Fibroblast of lung (primary cell): ENCODE measurements around the gene C1QTNF3. TPM values are rescaled to one million over a fixed set of nuclear protein-coding genes. Genes with fewer than 3 reads are reported as not detected.
A peak's percentile ranks its signal among the peaks of the same experiment; 100 is the strongest.
"Not testable (repeated sequence)": the region's sequence is repeated elsewhere in the genome, so short reads cannot be mapped to it uniquely, and the experiment has no call there.

Source experiments
- DNase-seq, 2 donors: peaks; one replicate each; pipeline versions ENCODE4 v3.0.0 to v3.0.0-alpha.2; 2010; ENCODE audit warnings: low read depth in 2 of 2
- H2AFZ ChIP-seq: 2 replicates; pipeline ENCODE4 v1.5.1; 2012; ENCODE audit warnings: low read length, control low read depth, inconsistent platforms
- H3K27ac ChIP-seq: 2 replicates; pipeline ENCODE4 v1.5.1; 2011; ENCODE audit warnings: low read length, control low read depth; ENCODE audit not compliant: insufficient read depth
- H3K27me3 ChIP-seq: 2 replicates; pipeline ENCODE4 v1.5.1; 2011; ENCODE audit warnings: mild to moderate bottlenecking, low read length; ENCODE audit not compliant: control insufficient read depth, insufficient read depth
- H3K36me3 ChIP-seq: 2 replicates; pipeline ENCODE4 v1.5.1; 2011; ENCODE audit warnings: low read length; ENCODE audit not compliant: control insufficient read depth, insufficient read depth
- H3K4me1 ChIP-seq: 2 replicates; pipeline ENCODE4 v1.5.1; 2011; ENCODE audit warnings: low read length; ENCODE audit not compliant: control insufficient read depth, insufficient read depth; ENCODE audit errors: extremely low read depth
- H3K4me2 ChIP-seq: 2 replicates; pipeline ENCODE4 v1.5.1; 2011; ENCODE audit warnings: low read length, control low read depth; ENCODE audit not compliant: insufficient read depth; ENCODE audit errors: extremely low read depth
- H3K4me3 ChIP-seq, 4 experiments: fragments of 200-600 bp in 1 of 4; sonication (generic) in 1 of 4; replicated peaks in 1 of 4; 2 replicates each; pipeline ENCODE4 v1.5.1; 2011 to 2016; ENCODE audit warnings: low read length in 4 of 4, low read depth in 3 of 4, mild to moderate bottlenecking in 3 of 4, control low read depth in 2 of 4, inconsistent platforms in 1 of 4, mixed read lengths in 1 of 4; ENCODE audit not compliant: insufficient read depth in 1 of 4; ENCODE audit errors: control extremely low read depth in 1 of 4
- H3K79me2 ChIP-seq: 2 replicates; pipeline ENCODE4 v1.5.1; 2012; ENCODE audit warnings: mild to moderate bottlenecking, low read length, inconsistent platforms; ENCODE audit not compliant: control insufficient read depth, insufficient read depth
- H3K9ac ChIP-seq: 2 replicates; pipeline ENCODE4 v1.5.1; 2011; ENCODE audit warnings: mild to moderate bottlenecking, low read length, control low read depth; ENCODE audit not compliant: insufficient read depth
- H3K9me3 ChIP-seq: 2 replicates; pipeline ENCODE4 v1.5.1; 2012; ENCODE audit warnings: low read depth, low read length; ENCODE audit not compliant: control insufficient read depth, insufficient read depth
- H4K20me1 ChIP-seq: 2 replicates; pipeline ENCODE4 v1.5.1; 2011; ENCODE audit warnings: low read length; ENCODE audit not compliant: control insufficient read depth, insufficient read depth; ENCODE audit errors: extremely low read depth
- EZH2 ChIP-seq: IDR thresholded peaks from 2 replicates; pipeline ENCODE4 v1.5.1; 2012; ENCODE audit warnings: low read length, control low read depth, mild to moderate bottlenecking; ENCODE audit errors: missing control alignments
- polyA plus RNA-seq, 2 donors: library from polyadenylated mRNA; depleted of rRNA in 1 of 2; stranded (reverse) in 1 of 2; unstranded in 1 of 2; fragments of >200 nt; gene quantifications; 2 replicates each; pipeline ENCODE4 v1.2.1, GENCODE V29; 2011 to 2012; ENCODE audit warnings: missing spikeins in 1 of 2
- total RNA-seq: library from RNA; depleted of rRNA; stranded (reverse); fragments of >200 nt; gene quantifications from 2 replicates; pipeline ENCODE4 v1.2.1, GENCODE V29; 2014
- TF ChIP-seq, protein P1 (sequence below), 2 donors: IDR thresholded peaks in 1 of 2; conservative IDR thresholded peaks in 1 of 2; 1 replicate in 1 of 2; 2 replicates in 1 of 2; pipeline ENCODE4 v1.5.1; 2011 to 2012; ENCODE audit warnings: low read length in 2 of 2, control low read depth in 1 of 2, inconsistent platforms in 1 of 2, low read depth in 1 of 2, mild to moderate bottlenecking in 1 of 2

Gene C1QTNF3
- total and polyA plus RNA-seq, 2 donors (not counting 1 experiment from before 2014, with no cell fraction given): 0.68 to 1.2 TPM

DNA sequence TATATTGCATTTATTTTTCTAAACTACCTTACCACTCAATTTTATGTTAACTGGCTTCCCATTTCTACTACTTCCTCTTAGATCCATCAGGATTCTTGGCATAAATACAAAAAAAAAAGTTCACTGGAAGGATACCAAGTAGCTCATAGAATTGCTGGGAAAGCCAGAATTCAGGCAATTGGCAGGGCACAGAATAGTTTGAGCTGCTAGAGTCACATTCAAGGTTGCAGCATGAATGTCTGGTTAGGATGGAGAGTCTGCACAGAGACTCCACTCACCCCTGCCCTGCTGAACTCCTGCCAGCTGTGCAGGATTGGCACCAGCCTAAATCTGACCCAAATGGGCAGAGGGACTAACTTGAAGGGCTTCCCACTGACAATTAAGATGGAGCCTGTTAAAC, 30.2 kb downstream of the C1QTNF3 start:
- Histone ChIP-seq H3K4me2 (no peak overlapping the region), H3K4me3 (no peak overlapping the region), H3K9ac (no peak overlapping the region), H4K20me1 (no peaks in the 10 kb centered on the region), H2AFZ (no peak overlapping the region), H3K4me1 (peaks cover 4% of the 10 kb centered on the region), H3K27ac (no peak overlapping the region), H3K27me3 (no peaks in the 10 kb centered on the region), H3K36me3 (no peaks in the 10 kb centered on the region), H3K79me2 (no peaks in the 10 kb centered on the region), H3K9me3 (no peaks in the 10 kb centered on the region)
- TF ChIP-seq, protein P1, sequence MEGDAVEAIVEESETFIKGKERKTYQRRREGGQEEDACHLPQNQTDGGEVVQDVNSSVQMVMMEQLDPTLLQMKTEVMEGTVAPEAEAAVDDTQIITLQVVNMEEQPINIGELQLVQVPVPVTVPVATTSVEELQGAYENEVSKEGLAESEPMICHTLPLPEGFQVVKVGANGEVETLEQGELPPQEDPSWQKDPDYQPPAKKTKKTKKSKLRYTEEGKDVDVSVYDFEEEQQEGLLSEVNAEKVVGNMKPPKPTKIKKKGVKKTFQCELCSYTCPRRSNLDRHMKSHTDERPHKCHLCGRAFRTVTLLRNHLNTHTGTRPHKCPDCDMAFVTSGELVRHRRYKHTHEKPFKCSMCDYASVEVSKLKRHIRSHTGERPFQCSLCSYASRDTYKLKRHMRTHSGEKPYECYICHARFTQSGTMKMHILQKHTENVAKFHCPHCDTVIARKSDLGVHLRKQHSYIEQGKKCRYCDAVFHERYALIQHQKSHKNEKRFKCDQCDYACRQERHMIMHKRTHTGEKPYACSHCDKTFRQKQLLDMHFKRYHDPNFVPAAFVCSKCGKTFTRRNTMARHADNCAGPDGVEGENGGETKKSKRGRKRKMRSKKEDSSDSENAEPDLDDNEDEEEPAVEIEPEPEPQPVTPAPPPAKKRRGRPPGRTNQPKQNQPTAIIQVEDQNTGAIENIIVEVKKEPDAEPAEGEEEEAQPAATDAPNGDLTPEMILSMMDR (conservative IDR thresholded peaks at IDR 0.05 in 1 of 2, IDR thresholded peaks at IDR 0.05 in 1 of 2; ENCODE audit: low read depth in 1 of 2, low read length in 2 of 2): no peak
- DNase-seq: peak; percentile 61 to 71

DNA sequence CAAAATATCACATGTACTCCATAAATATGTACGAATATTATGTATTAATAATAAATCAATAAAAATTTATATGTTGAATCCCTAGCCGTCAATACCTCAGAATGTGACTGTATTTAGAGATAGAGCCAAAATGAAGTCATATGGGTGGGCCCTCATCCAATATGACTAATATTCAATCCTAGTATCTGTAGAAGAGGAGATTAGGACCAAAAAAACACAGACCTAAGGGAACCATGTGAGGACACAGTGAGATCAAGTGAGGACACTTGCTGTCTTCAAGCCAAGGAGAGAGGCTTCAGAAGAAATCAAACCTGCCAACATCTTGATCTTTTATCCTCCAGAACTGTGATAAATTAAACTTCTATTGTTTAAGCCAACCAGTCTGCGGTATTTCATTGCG, 31.5 kb downstream of the C1QTNF3 start:
- Histone ChIP-seq H3K36me3 (no peaks in the 10 kb centered on the region), H3K79me2 (no peaks in the 10 kb centered on the region), H2AFZ (no peak overlapping the region), H3K4me1 (peaks cover 4% of the 10 kb centered on the region), H3K4me2 (no peak overlapping the region), H4K20me1 (no peaks in the 10 kb centered on the region), H3K9ac (no peak overlapping the region), H3K27ac (no peak overlapping the region), H3K9me3 (no peaks in the 10 kb centered on the region), H3K27me3 (no peaks in the 10 kb centered on the region), H3K4me3 (no peak overlapping the region)
- DNase-seq: peak in 1 of 2 donors; percentile 39
- TF ChIP-seq, protein P1 (conservative IDR thresholded peaks at IDR 0.05 in 1 of 2, IDR thresholded peaks at IDR 0.05 in 1 of 2; ENCODE audit: low read depth in 1 of 2, low read length in 2 of 2): no peak
- no peak for TF ChIP-seq EZH2

DNA sequence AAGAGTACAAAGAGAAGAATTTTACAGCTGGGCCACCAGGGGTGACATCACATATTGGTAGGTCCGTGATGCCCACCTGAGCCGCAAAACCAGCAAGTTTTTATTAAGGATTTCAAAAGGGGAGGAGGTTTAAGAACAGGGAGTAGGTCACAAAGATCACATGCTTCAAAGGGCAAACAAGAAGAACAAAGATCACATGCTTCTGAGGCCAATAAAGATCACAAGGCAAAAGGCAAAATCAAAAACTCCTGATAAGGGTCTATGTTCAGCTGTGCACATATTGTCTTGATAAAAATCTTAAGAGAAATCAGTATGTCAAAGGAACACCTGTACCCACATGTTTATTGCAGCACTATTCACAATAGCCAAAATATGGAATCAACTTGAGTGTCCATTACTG, 32.9 kb downstream of the C1QTNF3 start:
- H3K27me3 ChIP-seq, H3K9me3 ChIP-seq, H3K9ac ChIP-seq, H3K4me2 ChIP-seq, H3K36me3 ChIP-seq, H4K20me1 ChIP-seq, H3K4me3 ChIP-seq, DNase-seq, H3K27ac ChIP-seq, H2AFZ ChIP-seq, H3K4me1 ChIP-seq, H3K79me2 ChIP-seq: not testable (repeated sequence)
